Adrenal gland (tissue), 5 donors: ENCODE measurements around the gene DNAH8.

Source experiments
- CTCF ChIP-seq, 6 experiments: fragments of 450-650 bp in 4 of 6; fragments of 200-600 bp in 2 of 6; sonication (generic) in 1 of 6; IDR thresholded peaks; 1 replicate in 5 of 6; 2 replicates in 1 of 6; pipeline versions ENCODE4 v1.5.1 to v1.8.0; 2016 to 2021; ENCODE audit warnings: antibody characterized with exemption in 6 of 6, mild to moderate bottlenecking in 2 of 6, moderate library complexity in 1 of 6
- POLR2A ChIP-seq, 2 donors: fragments of 450-650 bp; IDR thresholded peaks; one replicate each; pipeline ENCODE4 v1.6.1; 2017; ENCODE audit warnings: antibody characterized with exemption in 2 of 2, mild to moderate bottlenecking in 2 of 2, moderate library complexity in 1 of 2
- donor health status: DM: no; HTN: no; CAD: no.

- TF ChIP-seq CTCF (IDR thresholded peaks at IDR 0.05) (no peak), POLR2A (IDR thresholded peaks at IDR 0.05) (no peak)
Observed at GRCh38 chr6:38915205-38915925, 200.3 kb downstream of the DNAH8 start.
